GM19468 (cell line): Measurements from ENCODE around the gene ACYP2.

ENCODE experiments used
- ATAC-seq: cut with Tn5 transposase; IDR thresholded peaks from one replicate; pipeline ENCODE4 v1.9.1; 2021; ENCODE audit warnings: mild to moderate bottlenecking, moderate library complexity, moderate number of reproducible peaks; ENCODE audit not compliant: unreplicated experiment; ENCODE audit errors: extremely low read depth

Gene ACYP2

GRCh38 chr2:54208364-54209240 is 93.2 kb downstream of the ACYP2 start:
- no peak for ATAC-seq

DNA sequence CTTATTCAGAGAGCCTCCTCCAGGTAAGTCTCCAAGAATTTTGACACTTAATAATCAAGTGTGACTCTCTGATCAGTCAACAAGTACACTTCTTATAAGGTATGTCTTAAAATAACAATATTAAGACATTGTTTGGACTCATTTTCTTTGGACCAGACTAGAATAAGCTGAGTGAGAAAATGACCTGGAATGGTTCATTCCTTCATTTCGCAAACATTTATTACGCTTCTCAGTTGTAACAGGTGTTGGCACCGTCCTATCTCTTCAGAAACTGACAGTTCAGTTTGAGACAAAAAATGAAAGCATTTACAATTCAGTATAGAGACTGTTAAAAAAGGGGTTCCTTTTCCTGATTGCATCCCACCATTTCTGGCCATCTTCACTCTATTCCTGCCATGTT is 94.0 kb downstream of the ACYP2 start:
- ATAC-seq, result no peak

DNA sequence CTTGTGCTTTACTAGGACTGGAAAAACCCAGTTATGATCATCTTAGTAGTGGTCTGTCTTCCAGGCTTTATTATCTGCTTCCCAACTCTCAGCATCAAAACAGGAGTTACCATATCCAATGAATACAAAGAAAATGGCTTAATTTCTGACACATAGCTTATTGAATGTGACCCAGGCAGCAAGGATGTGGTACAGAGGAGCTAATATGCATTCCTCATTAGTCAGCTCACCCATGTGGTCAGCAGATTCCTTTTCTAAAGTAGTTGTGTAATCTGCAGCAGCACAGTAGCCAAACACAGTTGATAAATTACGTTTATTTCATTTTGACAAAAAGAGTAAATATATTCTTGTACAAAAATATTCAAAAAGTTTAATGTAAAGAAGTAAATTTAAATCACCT is 97.0 kb downstream of the ACYP2 start:
- no peak for ATAC-seq

GRCh38 chr2:54213082-54213481 is 97.7 kb downstream of the ACYP2 start:
- ATAC-seq, result no peak

DNA sequence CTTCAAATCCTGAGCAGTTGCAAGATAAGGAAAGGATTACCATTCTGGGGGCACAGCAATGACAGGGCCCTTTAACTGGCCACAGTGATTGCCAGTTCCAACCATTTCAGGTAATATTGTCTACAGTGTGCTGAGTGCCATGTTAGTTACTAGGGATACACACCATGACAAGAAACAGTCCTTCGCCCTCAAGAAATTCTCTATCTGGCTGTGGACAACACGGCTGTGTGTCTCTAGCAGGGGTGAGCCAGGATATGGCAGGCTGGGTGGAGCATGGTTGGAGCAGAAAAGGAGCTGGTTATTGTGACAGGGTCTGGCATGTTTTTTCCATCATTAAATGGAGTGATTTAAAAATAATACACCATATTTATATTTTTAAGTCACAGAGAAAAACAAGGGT is 109.6 kb downstream of the ACYP2 start:
- ATAC-seq, result no peak

DNA sequence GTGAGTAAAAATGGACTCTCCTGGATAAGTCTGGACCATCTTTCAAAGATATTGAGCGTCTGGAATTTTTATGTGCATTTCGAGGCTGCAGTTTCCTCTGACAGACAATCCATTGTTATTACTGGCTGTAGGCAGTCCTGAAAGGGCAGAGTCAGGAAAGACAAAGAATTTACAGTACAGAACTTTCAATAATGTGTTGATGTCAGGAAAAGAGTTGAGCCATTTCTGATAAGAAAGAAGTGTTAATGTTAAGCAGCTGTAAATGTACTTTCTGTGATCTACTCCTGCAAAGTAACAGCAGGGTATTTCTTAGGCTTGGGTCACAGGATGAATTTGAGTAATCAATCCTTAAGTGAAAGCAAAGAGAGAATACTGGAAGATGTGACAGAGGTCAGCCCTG is 110.8 kb downstream of the ACYP2 start:
- ATAC-seq, result no peak

- ATAC-seq, result no peak
Observed at GRCh38 chr2:54227798-54228197, 112.4 kb downstream of the ACYP2 start.

- ATAC-seq, result no peak
Observed at GRCh38 chr2:54228945-54229344, 113.5 kb downstream of the ACYP2 start.

GRCh38 chr2:54233832-54234649 is 118.6 kb downstream of the ACYP2 start:
- no peak for ATAC-seq

GRCh38 chr2:54237428-54237827 is 122.0 kb downstream of the ACYP2 start:
- ATAC-seq, result no peak

DNA sequence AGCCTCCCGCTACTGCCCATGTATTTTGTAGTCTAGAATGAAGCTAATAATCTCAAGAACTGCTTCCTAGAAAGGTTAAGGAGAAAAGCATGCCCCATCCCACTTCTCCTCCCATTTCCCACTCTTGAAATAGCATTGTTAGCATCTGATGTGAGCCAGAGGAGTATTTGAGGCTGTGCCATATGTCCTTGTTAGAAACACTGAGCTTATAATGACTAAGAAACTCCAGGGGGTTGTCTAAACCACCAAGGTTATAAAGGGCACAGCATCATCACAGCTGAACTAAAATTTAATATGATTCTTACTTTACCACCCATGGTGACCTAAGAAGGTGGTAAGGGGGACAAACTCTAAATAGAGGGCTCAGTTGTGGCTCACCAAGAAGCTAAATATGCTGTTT is 124.0 kb downstream of the ACYP2 start:
- no peak for ATAC-seq

DNA sequence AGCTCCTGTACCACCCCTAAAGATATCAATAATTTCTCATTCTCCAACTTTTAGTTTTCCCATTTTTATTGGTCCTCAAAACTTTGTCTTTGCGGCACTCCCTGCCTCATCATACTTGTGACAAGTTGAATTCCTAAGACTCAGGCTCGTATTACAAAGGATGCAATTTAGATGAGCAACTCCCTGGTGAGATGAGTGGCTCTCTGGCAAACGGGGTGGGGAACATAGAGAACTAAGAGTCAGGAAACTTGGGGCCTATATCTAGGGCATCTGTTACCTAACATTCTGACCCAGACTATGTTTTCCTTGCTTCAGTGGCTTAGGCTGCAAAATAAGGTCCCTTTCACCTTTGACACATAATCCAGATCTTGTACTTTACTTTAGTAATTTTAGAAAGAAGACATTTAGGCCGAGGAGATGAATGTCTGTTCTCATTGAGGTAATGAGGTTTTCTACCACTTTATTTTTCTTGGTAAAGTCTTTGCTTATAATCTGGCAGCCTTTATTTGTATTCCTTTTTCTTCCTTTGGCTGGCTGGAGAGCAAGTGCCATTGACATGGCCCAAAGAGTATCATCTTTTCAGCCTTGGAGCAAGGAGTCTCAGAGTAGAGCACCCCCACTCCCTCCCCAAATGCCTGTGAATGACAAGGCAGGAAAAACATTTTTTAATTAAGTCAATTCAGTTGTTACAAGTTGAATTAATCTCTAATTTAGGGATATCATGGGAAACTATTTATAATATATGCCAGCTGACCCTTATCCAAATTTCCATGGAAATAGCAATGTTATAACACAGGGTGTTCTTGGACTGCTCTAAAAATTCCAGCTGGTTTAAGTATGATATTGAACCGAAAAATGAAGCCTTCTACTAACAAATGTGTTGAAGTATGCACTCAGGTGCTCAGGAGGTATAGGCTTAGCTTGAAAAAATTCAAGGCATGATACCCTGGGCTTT is 125.4 kb downstream of the ACYP2 start:
- ATAC-seq, result no peak

DNA sequence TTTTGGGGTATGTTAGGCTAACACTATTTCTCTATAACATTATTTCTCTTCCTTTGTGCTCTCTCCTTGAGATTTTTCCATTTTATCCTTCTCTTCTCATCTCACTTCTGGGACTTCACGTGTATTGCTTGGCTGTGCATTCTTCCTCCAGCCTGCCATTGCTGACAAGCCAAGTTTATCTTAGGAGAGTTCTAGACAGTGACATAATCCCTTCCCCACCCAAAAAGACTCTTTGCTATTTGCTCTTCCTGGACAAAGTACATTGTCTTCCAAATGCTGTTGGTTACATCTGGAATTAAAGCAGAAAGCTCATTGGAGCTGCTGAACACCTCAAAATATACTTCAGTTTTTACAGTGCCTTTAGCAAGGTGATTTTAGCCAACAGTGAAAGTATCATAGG is 131.7 kb downstream of the ACYP2 start:
- ATAC-seq, result no peak

- no peak for ATAC-seq
Observed at GRCh38 chr2:54249629-54250028, 134.2 kb downstream of the ACYP2 start.

DNA sequence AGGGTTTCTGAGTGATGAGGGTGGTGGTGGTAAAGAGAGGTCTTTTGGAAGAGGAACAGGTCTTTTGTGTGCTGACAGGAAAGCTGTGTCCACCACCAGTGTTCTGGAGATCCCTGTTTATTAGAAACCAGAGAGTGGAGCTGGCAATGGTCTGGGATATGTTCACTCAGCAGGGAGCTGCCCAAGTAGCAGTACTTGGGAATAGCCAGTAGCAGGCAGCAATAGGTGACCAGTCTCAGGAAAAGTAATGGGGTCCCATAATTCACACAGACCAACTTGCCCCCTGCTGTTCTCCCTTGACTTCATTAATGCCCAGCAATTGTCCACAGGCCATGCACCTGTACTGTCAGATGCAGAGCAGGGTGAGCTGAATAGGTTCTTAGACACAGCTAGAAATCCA is 138.8 kb downstream of the ACYP2 start:
- no peak for ATAC-seq

GRCh38 chr2:54255230-54256090 is 140.0 kb downstream of the ACYP2 start:
- ATAC-seq, result no peak

DNA sequence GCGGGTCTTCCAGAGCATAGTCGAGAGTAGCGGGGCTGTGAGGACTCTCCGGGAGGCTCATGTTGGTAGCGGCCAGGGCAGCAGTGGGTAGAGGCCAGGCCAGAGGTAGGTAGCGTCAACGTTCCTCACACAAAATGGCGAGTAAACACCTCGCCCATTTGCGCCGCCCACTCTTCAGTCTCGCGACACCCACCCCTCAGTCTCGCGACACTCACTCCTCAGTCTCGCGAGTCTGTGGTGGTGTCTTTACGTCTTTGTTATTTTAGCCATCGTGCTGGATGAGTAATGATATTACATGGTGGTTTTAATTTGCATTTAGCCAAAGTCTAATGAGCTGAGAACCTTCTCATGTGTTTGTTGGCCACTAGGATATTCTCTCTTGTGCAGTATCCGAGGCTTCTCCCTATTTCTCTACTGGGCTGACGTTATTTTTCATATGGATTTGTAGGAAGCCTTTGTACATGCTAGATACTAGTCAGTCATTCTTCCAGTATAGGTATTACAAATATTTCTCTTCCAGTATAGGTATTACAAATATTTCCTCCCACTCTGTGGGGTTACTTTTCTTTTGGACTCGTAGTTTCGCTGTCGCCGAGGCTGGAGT is 140.8 kb downstream of the ACYP2 start, which contains the start of gene TSPYL6:
TSS of gene TSPYL6 (minus strand) at position 139 of the 604 bp plus-strand sequence. CDS start at position 61, 78 bp downstream.
- ATAC-seq, result no peak

GRCh38 chr2:54258166-54258565 is 142.8 kb downstream of the ACYP2 start:
- no peak for ATAC-seq
